NCI-H2171 treated with DMSO at 0.1 percent for 48 hours (cell line): ENCODE data around the gene TMEM18.

ENCODE experiments used
- DNase-seq: peaks from one replicate; lab custom pipeline; 2025; lab: John Stamatoyannopoulos, UW

TMEM18 gene

DNA sequence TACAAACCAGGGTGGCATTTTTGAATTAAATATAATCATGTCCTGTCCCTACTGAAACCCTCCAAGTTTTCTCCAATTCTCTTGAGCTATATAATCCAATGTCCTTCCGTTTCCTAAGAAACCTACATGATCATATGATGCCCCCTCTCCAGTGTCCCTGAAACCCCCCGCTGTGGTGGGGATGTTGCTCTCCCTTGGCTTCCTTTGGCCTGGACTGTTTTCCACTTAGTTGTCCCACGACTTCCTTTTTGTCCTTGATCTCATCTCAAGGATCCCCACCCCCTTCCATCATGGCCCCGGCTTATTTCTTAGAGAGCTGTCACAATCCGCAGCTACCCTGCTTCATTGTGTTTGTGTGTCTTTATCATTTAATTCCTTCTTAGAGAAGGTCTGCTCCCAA lies 43.8 kb downstream of the TMEM18 start:
- DNase-seq = no peak

DNA sequence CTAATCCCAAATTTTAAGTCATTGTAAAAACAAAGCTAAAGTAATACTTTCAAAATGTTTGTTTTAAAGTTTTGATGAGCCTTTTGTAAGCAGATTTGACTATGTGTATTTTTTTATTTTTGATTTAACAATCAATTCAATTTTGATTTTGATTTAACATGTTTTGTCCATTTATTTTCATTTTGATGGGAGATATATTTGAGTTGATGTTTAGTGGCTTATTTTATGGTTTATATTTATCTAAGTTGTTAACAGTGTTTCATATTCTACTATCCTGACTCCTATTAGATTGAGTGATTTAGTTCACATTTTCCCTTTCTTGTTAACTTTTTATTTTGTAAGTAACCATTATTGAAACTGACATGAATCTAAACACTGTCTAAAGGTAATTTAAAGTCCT lies 44.7 kb downstream of the TMEM18 start:
- DNase-seq = no peak

DNA sequence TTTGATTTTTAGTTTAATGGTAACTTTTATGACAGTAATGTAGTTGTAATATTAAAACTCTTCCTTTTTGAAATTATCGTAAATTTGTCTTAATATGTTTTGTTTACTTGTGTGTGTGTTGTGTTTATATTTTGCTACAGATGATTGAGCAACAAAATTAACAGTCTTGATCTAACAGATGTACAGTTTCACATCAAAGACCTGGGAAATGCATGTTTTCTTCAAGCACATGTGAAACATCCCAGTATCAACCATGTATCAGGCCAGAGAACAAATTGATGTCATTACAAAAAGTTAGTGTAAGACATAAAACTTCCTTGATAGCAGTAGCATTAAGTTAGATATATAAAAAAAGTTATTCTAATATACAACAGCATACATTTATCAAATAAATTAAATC lies 45.5 kb downstream of the TMEM18 start:
- DNase-seq = no peak

DNA sequence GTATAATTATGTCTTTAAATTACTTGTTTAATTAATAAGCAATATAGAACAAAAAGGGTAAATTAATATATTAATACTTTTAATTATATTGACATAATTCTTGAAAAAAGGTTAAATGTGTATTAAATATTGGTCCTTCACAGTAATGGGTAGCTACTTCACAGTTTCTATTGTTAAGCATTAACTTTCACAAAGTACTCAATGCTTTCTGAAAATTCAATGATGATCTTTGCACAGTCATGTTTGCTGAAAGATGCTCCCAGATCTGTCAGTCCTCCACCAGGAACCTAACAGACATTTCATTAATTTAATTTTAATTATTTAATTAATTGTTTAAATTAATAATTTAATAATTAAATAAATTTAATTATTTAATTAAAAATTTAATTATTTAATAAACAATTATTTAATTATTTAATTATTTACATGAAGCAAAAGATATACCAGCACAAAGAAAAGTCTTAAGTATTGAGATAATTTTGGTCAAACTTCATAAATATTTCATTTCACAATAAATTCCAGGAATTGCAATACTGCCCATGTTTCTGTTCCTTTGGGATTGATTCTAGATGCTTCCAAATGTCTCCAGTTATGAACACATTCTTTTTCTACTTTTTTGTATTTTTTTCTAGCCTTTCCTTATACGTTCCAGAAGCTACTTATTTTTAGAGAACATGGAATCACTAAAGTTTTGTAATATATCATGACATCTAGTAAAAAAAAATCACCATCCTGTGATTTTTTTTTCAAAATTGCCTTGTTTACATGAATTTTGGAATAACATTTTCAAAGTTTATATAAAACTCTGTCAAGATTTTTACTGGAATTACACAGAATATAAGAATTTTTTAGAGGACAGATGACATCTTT lies 46.5 kb downstream of the TMEM18 start:
- DNase-seq = no peak

DNA sequence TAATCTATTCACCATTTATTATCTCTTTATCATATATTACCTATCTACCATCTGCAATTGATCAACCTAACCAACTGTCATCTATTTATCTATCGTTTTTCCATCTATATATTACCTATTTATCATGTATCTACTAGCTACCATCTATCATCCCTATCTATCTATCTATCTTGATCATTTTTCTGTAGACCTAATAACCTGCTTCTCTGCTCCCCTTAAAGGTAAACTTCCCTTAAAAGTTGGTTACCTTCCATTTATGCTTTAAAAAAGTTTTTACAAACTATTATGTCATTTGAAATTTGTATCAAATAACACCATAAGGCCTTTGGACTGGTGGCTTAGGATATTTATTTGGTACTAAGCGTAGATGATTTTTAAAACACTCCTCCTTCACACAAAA lies 47.2 kb downstream of the TMEM18 start:
- DNase-seq = no peak

DNA sequence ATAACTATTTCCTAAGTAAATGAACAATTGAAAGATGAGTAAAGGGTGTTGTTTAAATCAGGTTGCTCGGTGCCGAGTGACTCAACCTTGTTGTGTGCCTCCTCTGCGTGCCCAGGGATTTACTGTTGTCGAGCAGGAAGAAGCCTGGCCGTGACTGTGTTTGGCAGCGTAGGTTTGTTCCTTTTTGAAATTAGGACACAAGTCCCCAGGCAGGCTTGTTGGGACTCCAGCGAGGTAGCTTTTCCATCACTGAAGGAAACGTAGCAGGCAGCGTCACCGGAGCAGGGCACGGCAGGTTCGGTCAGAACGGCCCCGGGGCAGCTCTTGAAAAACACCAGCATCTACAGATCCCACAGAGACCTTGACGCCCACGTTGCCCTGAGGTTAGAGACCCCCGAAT lies 48.6 kb downstream of the TMEM18 start:
- no peak for DNase-seq

DNA sequence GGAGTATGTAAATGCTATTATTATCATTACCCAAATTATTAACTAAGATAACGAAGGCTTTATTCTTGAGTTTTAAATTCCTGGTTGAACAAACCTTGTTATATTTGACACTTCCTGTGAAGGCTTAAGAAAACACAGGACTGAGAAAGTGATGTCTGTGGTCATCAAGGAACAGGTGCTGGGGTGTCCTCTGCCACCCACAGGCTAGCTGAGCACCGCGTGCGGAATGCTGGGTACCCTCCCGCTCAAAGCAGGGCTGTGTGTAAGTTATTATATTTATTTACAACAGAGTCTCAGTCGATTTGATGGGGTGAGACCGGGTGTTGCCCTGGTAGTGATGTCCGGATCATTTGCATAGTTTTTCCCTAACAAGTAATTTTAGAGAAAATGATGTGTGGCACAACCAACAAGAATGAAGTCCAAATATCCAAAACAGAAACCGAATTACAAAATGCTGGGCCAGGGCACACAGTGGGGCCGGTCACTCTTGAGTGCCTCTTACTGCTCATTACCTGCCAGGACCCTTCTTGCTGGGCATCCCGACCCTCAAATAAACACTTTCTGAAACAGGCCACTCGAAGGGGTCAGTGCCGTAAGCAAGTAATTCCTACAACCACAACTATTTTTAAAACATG lies 49.2 kb downstream of the TMEM18 start:
- DNase-seq = no peak

DNA sequence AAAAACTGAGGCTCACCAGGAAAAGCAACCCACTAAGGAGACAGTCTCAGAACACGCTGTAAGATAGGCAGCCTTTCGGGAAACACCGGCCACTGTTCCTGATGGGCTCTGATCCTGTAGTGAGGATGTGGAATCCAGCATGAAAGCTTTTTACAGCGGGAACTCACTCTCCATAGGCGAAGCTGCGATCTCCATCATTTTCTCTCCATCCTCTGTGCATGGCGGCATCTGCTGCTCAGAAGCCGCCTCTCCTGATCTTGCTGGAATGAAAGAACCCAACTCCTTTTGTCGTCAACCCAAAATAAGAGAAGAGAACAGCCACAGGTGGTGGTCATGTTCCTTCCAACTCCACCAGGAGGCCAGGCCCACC lies 49.9 kb downstream of the TMEM18 start:
- DNase-seq = no peak

DNA sequence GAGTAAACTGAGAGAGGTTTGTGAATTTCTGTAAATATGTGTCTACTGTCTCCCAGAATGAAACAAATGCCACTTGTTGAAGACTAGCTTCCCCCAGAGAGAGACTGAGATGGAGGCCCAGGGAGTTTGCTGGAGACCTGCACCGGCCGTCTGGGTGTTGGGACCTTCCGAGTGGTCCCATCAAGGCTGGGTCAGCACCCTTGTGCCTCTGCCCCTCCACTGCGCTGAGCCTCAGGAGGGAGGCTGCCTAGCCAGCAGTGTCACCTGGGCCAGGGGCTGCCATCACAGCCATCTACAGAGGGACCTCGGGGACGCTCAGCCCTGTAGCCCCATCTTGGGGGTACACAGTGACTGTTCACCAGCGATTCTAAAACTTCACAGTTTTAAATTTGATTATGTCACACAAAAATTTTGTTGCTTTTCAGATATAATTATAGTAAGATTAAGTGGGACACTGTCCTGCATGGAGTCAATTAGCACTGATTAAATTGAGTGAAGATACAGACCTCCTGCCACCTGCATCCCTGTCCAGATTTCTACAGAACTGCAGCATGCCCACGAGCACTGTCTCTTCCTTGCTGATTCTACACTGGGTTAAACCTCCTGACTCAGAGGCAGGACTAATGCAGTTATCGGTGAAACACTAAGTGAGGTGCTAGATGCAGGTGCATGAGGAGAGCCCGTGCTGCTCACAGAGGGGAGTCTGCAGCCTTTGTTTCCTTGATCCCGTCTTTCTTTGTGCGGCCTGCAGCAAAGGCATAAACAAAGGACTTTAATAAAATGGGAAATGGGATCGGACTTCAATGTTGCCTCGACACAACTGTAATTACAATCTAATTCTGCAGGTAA lies 50.5 kb downstream of the TMEM18 start:
- no peak for DNase-seq

DNA sequence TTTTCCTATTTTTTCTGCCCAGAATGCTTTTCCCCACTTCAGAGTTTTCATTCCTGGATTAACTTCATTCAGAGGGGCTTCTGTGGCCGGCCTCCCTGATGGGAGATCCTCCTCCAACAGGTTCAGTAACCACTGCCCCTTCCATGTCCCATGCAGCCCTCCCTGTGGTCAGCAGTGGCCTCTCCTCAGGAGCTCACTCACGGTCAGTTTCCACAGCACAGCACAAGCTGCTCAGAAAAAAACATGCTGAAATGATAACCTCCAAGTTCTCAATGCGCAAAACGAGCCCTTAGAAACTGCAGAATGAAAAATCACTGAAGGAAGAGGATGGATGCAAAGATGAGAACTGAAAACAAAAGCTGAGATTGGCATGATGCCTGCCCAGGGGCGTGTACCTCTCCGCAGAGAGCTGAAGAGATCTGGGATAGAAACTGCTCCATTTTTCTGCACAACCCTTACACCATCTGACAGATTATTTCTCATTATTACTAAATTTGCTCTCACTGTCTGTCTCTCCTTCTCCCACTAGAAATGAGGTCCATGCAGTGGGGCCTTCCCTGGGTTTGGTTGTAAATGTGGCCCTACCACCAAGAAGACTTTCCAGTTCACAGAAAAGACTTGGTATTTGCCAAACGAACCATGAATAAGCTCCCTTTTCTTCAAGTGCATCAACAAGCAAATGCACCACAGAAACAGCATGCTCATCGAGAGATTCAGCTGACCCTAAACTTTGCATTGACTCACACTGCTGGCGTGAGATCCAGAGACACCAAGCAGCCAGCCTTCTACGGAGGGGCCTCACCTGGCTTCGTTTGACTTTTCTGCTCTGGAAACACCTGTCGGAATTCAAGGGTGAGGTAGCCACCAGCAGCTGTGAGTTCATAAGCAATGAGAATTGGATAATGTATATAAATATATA lies 51.5 kb downstream of the TMEM18 start:
- DNase-seq = no peak

DNA sequence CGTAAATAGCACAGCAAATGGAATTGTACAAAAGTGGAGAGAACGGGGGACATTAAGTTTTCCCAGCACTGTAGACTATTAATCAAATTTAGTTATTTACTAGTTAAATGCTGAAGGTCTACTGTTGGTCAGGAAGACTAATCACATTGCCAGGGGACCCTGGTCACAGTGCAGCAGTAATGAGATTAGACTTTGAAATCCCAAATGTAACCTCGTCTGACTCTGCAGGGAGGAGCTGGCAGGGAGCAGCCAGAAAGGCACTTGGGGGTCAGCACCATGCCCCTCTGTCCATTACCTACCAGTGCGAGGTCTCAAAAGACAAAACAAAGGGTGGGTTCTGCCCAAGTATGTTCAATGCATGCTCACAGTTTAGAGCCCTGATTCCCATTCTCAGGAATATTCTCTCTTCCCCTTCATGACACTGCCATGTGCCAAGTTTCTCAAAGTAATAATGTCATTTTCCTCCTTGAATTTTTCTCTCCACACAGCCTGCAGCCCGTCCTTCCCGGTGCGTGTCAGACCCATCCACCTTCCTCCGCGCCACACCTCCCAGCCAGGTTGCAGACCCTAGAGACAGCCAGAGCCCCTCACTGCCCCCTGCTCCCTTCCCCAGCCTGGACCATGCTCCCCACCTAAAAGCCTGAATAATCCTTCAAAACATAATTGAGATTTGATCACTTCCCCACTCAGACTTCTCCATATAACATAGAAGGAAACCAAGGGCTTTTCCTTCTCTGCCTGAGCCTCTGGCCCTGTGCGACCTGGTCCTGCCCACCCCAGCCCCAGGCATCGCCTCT lies 52.5 kb downstream of the TMEM18 start:
- DNase-seq = no peak

DNA sequence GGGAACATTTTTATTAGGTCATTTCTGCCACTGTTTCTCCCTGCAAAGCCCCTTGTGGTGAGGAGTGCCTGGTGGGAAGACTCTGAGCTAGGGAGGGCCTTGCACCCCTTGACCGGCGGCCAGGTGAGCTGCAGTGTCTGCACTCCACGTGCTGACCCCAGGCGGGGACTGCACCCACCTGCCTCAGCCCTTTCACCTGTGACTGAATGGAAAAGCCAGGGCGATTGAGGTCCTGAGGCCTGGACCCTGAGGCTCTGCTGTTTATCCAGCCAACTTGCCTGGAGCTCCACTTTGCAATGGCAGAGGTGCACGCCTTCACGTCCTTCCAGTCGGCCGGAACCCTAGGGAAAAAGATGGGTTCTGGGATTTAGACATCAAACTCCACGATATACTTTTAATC lies 53.1 kb downstream of the TMEM18 start:
- no peak for DNase-seq

DNA sequence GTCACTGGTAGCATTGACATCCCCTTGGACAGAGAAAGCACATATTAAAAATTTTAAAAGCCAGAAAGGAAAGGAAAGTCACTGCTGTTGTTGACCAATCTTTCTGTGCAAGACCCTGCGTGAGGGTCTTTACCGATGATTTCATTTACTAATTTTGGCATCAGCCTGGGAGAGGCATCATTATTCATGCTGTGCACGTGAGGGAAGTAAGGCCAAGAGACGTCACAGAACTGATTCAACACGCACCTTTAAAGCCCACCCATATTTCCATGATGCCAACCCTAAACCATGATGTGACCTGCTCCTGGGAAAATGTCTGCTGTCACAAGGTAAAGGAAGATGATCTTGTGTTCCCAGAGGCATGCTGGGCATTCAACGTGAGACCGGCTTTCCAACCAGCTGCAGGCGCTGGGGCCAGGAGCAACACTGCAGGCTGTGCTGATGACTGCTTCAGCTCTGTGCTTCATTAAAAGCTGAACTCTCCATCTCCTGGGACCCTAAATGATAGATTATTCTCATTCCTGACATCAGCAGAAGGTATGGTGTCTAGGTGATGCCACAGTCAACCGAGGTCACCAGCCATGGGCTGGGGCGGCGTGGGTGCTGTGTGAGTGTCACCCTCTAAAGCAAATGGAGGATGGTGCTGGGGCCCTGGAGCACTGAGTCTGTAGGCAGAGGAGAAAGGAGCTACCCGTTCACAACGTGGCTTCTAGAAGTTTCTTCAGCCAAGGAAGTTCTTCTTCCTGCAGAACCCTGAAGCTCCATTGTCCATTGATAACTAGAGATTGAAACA lies 53.9 kb downstream of the TMEM18 start:
- DNase-seq = no peak

DNA sequence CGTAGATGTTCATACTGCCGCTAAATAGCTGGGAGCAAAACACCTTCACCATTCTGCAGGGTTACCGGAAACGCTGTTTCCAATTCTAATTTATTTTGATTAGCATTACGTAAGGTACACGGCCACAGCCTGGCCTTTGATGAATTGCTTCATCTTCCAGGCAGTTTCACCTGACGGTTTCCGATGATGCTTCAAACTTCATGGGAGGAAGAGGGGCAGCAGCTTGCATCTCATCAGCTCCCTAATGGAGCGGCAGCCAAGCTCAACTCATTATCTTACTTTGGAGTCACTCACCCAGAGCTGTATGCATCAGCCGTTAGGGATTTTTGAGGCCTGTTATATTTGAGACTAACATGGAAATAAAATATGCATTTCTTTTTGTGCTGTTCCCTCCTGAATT lies 54.8 kb downstream of the TMEM18 start:
- no peak for DNase-seq

DNA sequence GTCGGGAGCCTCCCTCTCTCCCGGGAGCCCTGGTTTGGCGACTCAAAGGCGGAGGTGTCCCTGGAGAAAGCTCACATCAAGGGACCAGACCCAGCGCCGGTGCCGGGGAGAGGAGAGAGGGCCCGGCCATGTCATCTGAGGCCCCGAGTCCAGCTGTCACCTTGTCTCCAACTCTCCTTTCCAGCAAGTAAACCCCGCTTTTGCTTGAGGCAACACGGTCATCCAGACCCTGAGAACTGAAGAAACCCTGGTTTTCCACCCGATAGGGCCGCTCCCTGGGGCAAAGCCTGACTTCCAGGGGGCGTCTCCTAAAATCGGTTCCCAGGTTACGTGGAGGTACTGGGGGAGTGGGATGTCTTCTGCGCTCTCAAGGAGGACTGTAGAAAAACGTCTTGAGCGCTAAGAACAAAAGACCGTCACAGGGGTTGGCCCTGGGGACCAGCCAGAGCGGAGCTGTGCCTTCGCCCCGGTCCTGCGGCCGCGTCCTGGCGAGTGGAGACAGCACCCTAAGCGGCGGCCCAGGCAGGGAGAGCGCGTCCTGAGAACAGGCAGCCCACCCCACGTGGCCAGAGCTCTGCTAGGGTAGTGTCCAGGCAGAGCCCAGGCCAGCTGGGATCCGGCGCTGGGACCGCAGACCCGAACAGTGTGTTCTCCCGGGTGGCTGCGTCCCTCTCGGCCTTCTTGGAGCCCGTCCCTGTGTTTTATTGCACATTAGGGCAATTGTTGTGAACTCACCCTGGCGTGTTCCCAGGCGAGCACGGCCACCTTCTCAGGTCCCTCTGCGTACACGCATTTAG lies 55.7 kb downstream of the TMEM18 start:
- DNase-seq = no peak

DNA sequence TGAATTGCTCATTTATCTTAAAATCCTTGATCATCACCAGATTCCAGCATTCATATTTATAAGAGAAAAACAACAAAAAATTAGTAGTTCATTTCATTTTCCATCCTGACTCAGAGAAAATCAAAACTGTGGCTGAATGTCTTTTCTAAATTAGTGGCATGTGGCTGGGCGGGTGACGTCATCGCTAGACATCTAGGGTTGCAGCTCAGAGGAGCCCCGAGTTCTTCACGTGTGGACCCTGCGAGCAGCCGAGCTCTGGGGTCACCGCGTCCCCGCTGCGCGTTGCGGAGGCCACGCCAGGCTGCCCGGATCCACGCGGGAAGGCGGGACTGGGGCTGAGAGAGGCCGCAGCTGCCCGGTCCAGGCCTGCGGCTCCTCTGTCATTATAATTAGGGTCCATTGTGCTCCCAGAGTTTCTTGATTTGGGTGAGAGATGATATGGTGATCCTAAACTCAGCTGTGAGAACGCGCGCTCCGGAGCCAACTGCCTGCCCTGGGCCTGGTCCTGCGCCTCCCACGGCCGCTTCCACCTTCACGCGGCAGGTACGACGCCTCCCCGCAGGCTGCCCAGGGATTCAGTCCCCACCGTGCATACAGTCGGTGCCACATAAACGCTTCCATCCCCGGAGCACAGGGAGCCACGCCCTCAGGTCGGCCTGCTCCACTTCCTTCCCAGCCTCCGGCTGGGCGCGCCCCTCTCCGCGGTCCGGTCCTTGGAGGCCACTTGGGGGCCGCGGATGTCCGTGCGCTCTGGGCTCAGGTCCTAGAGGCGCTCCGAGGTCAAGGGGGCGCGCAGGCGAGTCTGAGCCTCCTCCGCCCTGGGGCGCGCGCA lies 56.5 kb downstream of the TMEM18 start:
- DNase-seq = no peak

DNA sequence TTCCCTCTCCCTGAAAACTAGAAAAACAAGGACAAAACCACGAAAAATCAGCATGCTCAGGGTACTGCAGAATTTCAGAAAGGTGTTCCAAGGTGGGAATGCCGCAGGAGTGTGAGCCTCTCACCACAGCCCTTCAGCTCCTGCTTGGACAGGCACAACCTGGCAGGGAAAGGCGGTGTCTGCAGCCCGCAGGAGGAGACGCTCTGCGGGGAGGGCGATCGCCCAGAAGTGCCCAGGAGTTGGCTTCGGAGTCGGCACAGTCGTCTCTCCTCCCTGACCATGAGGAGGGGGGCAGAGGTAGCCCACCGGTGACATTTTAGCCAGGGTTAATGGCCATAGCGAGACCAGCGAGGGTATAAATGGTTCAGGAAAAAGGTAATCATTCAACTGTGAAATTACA lies 57.2 kb downstream of the TMEM18 start:
- DNase-seq = no peak

DNA sequence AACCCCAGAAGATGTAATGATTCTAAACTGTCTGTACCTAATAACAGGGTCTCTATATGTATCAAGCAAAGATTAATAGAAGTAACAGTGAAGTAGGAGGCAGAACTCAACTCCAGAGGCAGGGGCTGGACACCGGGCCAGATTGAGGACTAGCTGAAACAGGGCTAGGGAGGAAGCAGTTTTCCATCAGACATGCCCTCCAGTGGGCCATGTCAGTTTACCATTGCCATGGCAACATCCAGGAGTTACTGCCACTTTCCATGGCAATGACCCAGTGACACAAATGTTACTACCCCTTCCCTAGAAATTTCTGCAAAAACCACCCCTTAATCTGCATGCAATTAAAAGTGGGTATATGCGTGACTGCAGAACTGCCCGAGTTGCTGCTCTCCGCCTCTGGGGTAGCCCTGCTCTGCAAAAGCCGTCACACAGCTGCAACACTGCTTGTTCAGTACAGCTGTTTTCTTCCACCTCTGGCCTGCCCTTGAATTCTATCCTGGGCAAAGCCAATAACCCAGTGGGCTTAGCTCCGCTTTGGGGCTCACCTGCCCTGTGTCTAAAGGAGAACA lies 58.7 kb downstream of the TMEM18 start:
- DNase-seq = no peak
